Aortic smooth muscle cell (primary cell): ENCODE data around the gene NAV1. TPM values are rescaled to one million over a fixed set of nuclear protein-coding genes. Genes with fewer than 3 reads are reported as not detected.

Source experiments
- total RNA-seq: library from RNA; depleted of rRNA; stranded (reverse); fragments of >200 nt; gene quantifications from 2 replicates; pipeline ENCODE4 v1.2.3, GENCODE V29; 2014

NAV1 gene
- 53.5 and 54.9 TPM in 2 replicates for total RNA-seq

GRCh38 chr1:201538612-201539551 lies at the start of gene NAV1:
Gene NAV1 (plus strand): TSS chr1:201539127. CDS start chr1:201622885, 83,758 bp downstream.

GRCh38 chr1:201506557-201507359 lies 32.2 kb upstream of the NAV1 start, which contains the start of gene CSRP1:
Gene CSRP1 (minus strand): TSS chr1:201507123. CDS start chr1:201496303, 10,820 bp downstream.

Other genes with a start within 250 kb of the NAV1 start
- not detected in 2 replicates for gene TNNT2, start 161.4 kb upstream of the NAV1 start, total RNA-seq
- gene LAD1, start 139.8 kb upstream of the NAV1 start, total RNA-seq = not detected in 2 replicates
- gene TNNI1, start 117.4 kb upstream of the NAV1 start, total RNA-seq = under 0.01 TPM in 1 of 2 replicates, not detected in the other
- 41.2 and 51.4 TPM in 2 replicates for gene PHLDA3, start 69.9 kb upstream of the NAV1 start, total RNA-seq
- gene CSRP1, start 32.0 kb upstream of the NAV1 start, total RNA-seq = 363 and 556 TPM in 2 replicates